ENCODE results near the gene SLC35A4. TPM values are rescaled to one million over a fixed set of nuclear protein-coding genes. Genes with fewer than 3 reads are reported as not detected.

SLC35A4 gene, protein sequence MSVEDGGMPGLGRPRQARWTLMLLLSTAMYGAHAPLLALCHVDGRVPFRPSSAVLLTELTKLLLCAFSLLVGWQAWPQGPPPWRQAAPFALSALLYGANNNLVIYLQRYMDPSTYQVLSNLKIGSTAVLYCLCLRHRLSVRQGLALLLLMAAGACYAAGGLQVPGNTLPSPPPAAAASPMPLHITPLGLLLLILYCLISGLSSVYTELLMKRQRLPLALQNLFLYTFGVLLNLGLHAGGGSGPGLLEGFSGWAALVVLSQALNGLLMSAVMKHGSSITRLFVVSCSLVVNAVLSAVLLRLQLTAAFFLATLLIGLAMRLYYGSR
- 52.8 TPM for polyA plus RNA-seq (ENCODE audit: insufficient read length)

- DNase-seq (ENCODE audit: low read depth), result peak; percentile 97
Measured at GRCh38 chr5:140564196-140565023, at the start of gene SLC35A4, which contains the start of gene APBB3. TSS of gene SLC35A4 (plus strand) at chr5:140564828. CDS start at chr5:140567170, 2,342 bp downstream. TSS of gene APBB3 (minus strand) at chr5:140564598. CDS start at chr5:140564245, 353 bp downstream.

GRCh38 chr5:140524003-140524402 lies 40.6 kb upstream of the SLC35A4 start:
- no peak for DNase-seq (ENCODE audit: low read depth)

- DNase-seq (ENCODE audit: low read depth), result no peak
Measured at GRCh38 chr5:140540227-140540626, 24.4 kb upstream of the SLC35A4 start.

- DNase-seq (ENCODE audit: low read depth), result no peak
Measured at GRCh38 chr5:140542972-140543371, 21.7 kb upstream of the SLC35A4 start.

DNA sequence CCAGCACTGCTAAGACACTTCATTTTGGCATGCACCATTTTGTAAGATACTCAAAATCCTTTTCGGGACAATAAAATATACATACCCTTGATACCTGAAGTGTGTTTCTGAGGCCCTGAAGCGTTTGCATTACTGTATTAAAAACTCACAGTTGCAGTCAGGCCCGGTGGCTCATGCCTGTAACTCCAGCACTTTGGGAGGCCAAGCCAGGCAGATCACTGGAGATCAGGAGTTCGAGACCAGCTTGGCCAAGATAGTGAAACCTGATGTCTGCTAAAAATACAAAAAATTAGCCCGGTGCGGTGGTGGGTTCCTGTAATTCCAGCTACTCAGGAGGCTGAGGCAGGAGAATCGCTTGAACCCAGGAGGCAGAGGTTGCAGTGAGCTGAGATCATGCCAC lies 19.6 kb upstream of the SLC35A4 start:
- no peak for DNase-seq (ENCODE audit: low read depth)

DNA sequence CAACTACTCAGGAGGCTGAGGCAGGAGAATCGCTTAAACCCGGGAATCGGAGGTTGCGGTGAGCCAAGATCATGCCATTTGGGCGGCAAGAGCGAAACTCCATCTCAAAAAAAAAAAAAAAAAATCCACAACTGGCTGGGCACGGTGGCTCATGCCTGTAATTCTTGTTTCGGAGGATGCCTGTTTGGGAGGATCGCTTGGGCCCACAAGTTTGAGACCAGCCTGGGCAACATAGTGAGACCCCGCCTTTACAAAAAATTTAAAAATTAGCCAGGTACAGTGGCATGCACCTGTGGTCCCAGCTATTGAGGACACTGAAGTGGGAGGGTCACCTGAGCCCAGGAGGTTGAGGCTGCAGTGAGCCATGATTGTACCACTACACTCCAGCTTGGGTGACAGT lies 19.0 kb upstream of the SLC35A4 start:
- no peak for DNase-seq (ENCODE audit: low read depth)

- DNase-seq (ENCODE audit: low read depth), result no peak
Measured at GRCh38 chr5:140546851-140547507, 17.6 kb upstream of the SLC35A4 start.

DNA sequence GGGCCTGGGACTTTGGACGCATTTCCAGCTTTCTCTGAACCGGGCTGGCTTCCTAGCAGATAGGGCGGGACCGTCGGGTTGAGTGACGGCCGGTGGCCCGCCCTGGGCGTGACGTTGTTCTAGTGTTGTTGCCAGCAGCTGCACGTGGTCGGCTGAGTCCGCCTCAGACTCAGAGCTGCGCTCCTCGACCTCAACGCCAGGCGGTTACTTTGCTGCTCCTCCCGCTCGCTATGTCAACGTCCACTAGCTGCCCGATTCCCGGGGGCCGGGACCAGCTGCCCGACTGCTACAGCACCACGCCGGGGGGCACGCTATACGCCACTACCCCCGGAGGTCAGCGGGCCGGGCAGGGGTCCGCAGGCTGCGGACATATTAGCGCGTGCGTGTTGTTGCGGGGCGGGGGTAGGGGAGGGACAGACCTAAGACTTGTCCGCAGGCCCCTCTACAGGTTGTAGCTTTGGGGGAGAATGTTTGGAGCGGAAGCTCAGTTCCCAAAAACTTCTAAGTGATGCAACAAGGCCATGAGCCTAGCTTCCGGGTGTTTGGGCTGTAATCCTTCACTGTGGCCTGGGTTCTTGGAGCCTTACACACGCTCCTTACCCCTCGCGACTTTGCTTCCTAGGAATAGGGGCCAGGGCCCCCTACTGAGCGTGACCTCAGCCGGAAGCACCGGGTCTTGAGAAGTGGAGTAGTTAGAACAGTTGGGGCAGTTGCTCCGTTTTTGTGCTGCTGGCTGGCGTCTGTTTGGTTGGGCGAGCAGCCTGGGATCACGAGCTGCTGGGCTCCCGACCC lies 16.9 kb upstream of the SLC35A4 start, which contains the start of gene EIF4EBP3:
Gene EIF4EBP3, plus strand, starts transcription at position 155 of the 792 bp plus-strand sequence. Its CDS starts 76 bp downstream, at position 231.
- DNase-seq (ENCODE audit: low read depth), result peak; percentile 95

GRCh38 chr5:140548300-140548688 lies 16.3 kb upstream of the SLC35A4 start:
- no peak for DNase-seq (ENCODE audit: low read depth)

DNA sequence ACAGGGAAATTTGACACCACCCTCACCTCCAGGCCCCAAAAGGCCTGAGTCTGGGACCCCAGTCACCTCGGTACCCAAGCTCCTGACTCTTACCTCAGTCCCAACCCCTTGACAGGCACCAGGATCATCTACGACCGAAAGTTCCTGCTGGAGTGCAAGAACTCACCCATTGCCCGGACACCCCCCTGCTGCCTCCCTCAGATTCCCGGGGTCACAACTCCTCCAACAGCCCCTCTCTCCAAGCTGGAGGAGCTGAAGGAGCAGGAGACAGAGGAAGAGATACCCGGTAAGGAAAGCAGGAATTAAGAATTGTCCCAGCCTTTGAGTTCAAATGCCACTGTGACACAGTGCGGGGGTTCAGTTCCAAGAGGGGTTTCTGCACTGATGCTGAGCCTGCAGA lies 15.8 kb upstream of the SLC35A4 start:
- no peak for DNase-seq (ENCODE audit: low read depth)

DNA sequence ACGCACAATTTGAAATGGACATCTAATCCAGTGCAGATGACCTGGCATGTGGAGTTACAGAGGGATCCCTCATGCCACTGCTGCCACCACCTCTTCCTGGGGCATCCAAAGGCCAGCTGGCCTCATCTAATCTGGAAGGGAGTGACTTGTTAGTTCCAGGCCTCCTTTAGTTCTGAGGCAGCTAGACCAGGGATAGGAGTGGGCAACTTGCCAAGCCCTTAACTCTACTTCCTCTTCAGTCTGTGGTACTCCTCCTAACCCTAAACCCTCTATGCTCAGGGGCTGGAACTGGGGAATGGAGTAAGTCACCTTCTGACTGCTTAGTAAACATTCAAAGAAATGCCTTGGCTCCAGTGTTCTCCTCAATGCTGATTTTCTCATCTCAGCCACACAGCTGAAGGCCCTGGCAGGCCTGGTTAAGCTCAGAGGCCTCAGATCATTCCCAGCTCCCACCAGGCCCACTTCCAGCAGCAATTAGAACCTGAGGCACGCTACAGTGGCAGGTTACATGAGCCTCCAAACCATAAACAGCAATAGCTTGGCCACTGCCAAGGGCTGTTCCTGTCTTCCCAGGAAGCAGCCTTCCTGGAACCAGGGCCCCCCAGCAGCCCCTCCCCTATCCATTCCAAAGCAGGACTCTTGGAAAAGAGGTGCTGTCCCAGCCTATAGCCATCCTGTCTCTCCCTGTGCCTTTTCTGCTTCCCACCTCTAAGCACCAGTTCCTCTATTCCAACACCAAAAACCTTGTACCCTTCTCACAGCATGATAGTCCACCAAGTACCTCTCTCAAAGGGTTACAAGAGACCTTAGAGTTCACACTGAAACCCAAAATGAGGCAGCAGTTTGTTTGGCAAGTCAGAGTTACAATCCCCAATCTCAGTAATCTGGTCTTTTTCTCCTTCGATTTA lies 15.1 kb upstream of the SLC35A4 start:
- DNase-seq (ENCODE audit: low read depth), result no peak

- DNase-seq (ENCODE audit: low read depth), result no peak
Measured at GRCh38 chr5:140550147-140551079, 14.2 kb upstream of the SLC35A4 start.

GRCh38 chr5:140551872-140552271 lies 12.8 kb upstream of the SLC35A4 start:
- DNase-seq (ENCODE audit: low read depth), result no peak

- DNase-seq (ENCODE audit: low read depth), result no peak
Measured at GRCh38 chr5:140553657-140554056, 11.0 kb upstream of the SLC35A4 start.

- DNase-seq (ENCODE audit: low read depth), result no peak
Measured at GRCh38 chr5:140554454-140554853, 10.2 kb upstream of the SLC35A4 start.

DNA sequence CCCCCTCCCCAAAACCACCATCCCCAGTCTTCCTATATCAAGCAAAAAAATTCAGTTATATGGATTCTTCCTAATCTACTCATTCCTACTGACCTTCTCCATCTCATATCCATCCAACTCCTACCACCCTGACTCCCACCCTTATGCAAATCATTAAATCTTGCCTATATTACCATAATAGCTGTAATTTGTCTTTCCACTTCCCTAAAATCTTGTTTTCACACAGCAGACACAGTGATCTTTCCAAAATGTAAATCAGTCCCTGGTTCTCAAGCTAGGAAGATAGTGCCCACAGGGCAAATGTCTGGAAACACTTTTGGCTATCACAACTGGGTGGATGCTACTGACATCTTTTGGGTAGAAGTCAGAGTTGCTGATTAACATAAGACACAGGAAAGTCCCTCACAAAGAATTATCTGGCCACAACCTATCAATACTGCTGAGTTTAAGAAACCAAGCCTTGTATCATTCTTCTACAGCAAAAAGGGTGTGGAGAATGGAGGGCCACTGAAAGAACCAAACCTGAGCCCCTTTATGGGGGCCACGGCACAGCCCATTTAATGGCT lies 8.8 kb upstream of the SLC35A4 start:
- no peak for DNase-seq (ENCODE audit: low read depth)

DNA sequence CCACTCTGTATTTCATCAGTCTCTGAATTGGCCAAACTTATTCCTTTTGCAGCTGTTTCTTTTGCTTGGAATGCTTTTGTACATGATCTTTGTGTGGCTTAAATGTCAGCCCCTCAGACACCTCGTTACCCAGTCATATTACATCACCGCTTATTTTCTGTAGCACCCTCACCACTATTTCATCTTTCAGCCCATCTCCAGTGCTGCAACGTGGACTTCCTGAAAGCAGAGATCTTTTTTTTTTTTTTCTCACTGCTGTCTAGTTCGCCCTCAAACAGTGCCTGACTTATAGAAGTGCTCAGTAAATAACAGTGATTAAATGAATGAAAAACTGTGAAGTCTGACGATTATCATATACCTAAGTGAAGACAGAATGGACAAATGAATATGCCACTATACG lies 8.2 kb upstream of the SLC35A4 start:
- DNase-seq (ENCODE audit: low read depth), result no peak

DNA sequence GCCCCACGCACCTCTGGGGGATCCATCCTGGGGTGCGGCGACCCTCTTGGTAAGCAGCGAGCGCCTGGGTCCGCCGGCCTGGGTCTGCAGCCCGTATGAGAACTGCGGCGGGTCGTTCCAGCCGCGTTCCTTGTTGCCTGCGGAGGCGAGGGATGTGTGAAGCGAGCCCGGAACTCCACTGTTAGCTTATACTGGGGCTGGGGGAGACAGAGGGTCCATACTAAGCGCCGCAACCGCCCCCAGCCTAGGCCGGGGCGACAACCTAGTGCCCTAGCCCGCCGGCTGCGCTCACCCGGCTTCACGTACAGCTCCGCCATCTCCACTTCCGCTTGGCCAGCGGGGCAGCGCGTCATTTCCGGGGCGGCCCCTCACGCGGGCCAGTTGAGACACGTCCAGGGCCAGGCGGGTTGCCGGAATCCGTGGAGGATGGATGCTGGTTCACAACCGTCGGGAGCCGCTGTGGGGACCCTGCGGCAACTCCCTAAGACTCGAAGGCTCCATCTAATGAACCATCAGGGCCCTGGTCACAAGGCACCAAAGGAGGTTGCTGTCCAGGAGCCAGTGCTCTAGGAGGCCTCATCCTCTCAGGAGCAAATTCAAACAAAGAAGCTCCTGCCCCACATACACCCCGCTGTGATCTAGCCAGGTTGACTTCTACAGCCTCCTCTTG lies 7.4 kb upstream of the SLC35A4 start, which contains the start of gene SRA1:
Gene SRA1, minus strand, starts transcription at position 338 of the 670 bp plus-strand sequence. Its CDS starts 21 bp downstream, at position 317.
- peak; percentile 40 for DNase-seq (ENCODE audit: low read depth)

Measured in forelimb muscle (tissue), 1 donor.